Heart left ventricle (tissue), 16 donors: Measurements from ENCODE around the gene PPP1R9B. TPM values are rescaled to one million over a fixed set of nuclear protein-coding genes. Genes with fewer than 3 reads are reported as not detected.
A peak's percentile ranks its signal among the peaks of the same experiment; 100 is the strongest.

Experiments used
- ATAC-seq, 4 donors: fragments of 200-7000 bp; cut with Tn5 transposase; one replicate each; pipeline ENCODE4 v1.9.1; 2020 to 2022; ENCODE audit warnings: moderate library complexity in 4 of 4, mild to moderate bottlenecking in 3 of 4, moderate number of reproducible peaks in 1 of 4
- DNase-seq, 5 donors: peaks; one replicate each; pipeline ENCODE4 v3.0.0-alpha.2; 2020
- H3K27ac ChIP-seq, 12 donors: fragments of 200-600 bp; sonication (generic) in 4 of 12; one replicate each; pipeline versions ENCODE4 v1.5.0 to v1.8.0; 2016 to 2022; ENCODE audit warnings: mild to moderate bottlenecking in 2 of 12
- H3K27me3 ChIP-seq, 9 donors: fragments of 200-600 bp; sonication (generic) in 2 of 9; one replicate each; pipeline versions ENCODE4 v1.5.1 to v1.8.0; 2016 to 2022; ENCODE audit warnings: mild to moderate bottlenecking in 3 of 9
- H3K36me3 ChIP-seq, 9 donors: fragments of 200-600 bp; sonication (generic) in 2 of 9; one replicate each; pipeline versions ENCODE4 v1.5.0 to v1.8.0; 2018 to 2022; ENCODE audit warnings: mild to moderate bottlenecking in 2 of 9
- H3K4me1 ChIP-seq, 12 donors: fragments of 200-600 bp; sonication (generic) in 4 of 12; one replicate each; pipeline versions ENCODE4 v1.5.0 to v1.8.0; 2016 to 2022; ENCODE audit warnings: mild to moderate bottlenecking in 3 of 12
- H3K4me3 ChIP-seq, 12 donors: fragments of 200-600 bp; sonication (generic) in 4 of 12; one replicate each; pipeline versions ENCODE4 v1.5.0 to v1.8.0; 2017 to 2022; ENCODE audit warnings: mild to moderate bottlenecking in 9 of 12, moderate library complexity in 4 of 12
- H3K9me3 ChIP-seq, 12 donors: fragments of 200-600 bp; sonication (generic) in 4 of 12; one replicate each; pipeline versions ENCODE4 v1.5.0 to v1.8.0; 2016 to 2022; ENCODE audit warnings: mild to moderate bottlenecking in 1 of 12
- CTCF ChIP-seq, 12 donors: fragments of 200-600 bp; sonication (generic) in 4 of 12; IDR thresholded peaks; one replicate each; pipeline versions ENCODE4 v1.5.0 to v1.8.0; 2018 to 2022; ENCODE audit warnings: antibody characterized with exemption in 12 of 12, mild to moderate bottlenecking in 5 of 12
- POLR2A ChIP-seq, 2 donors: fragments of 450-650 bp; IDR thresholded peaks; one replicate each; pipeline ENCODE4 v1.6.1; 2017; ENCODE audit warnings: antibody characterized with exemption in 2 of 2, mild to moderate bottlenecking in 2 of 2, moderate library complexity in 2 of 2
- WGBS, 4 donors: extraction: QIAGEN DNeasy Blood & Tissue Kit in 2 of 4; methylation state at CpG; one replicate each; pipeline versions ENCODE4 v1.1.5 to v1.1.7; 2013 to 2018; 5-methylcytosine and 5-hydroxymethylcytosine counted together
- intact Hi-C, 10 donors: fragments of 100-400 bp; cut with DNase I; formaldehyde crosslinking; loops; one replicate each; pipeline versions ENCODE4 v1.11.1 to v1.14.2; 2022
- polyA plus RNA-seq, 2 donors: library from polyadenylated mRNA; stranded (reverse); fragments of 200-250 nt; gene quantifications; one replicate each; pipeline ENCODE4 v1.2.3, GENCODE V29; 2013
- total RNA-seq, 9 donors: library from RNA; depleted of rRNA in 2 of 9; stranded (reverse); fragments of >200 nt in 2 of 9; fragmentation: NEBNext Ultra II Directional in 3 of 9; extraction: Animal tissue kit (Norgen Biotek cat#: 25700) in 3 of 9; gene quantifications; one replicate each; pipeline versions ENCODE4 v1.1.0 to v1.2.4, GENCODE V29; 2016 to 2023
- donor health status: ischemic (EF 13 %, LVEDD 7.1; RV severe dilation, severe dysfunction).
- donor health status: healthy with polysubstance abuse.
- donor health status: DM: no; HTN: yes; CAD: no.
- donor health status: DM: no; HTN: no; CAD: no.
- donor health status: ischemic (EF 25% LVEDD 6.9; RV normal size, moderate dysfunction).
- donor health status: ischemic (EF 25% LVEDD 5.7; RV mildly dilated, moderate dysfunction).
- donor health status: healthy.
- donor health status: DM: yes; HTN: yes; CAD: no.
- donor health status: ischemic (EF 35%, LVEDD 5.7; RV mildly dilated, moderate dysfunction).
- donor health status: nonischemic (EF 11% LVEDD 7.7; RV severe dilation, severe dysfunction).
- donor health status: DM: yes; HTN: yes; CAD: no.
- donor health status: PGD.
- donor health status: ischemic (EF 29% LVEDD 5.4; RV normal size, mild dysfunction).
- donor health status: nonischemic (EF 23%, LVEDD 6.1; RV moderate dilation, normal function).

PPP1R9B gene
- total and polyA plus RNA-seq, 11 donors: 17.0 to 55.9 (median 31.3) TPM

DNA sequence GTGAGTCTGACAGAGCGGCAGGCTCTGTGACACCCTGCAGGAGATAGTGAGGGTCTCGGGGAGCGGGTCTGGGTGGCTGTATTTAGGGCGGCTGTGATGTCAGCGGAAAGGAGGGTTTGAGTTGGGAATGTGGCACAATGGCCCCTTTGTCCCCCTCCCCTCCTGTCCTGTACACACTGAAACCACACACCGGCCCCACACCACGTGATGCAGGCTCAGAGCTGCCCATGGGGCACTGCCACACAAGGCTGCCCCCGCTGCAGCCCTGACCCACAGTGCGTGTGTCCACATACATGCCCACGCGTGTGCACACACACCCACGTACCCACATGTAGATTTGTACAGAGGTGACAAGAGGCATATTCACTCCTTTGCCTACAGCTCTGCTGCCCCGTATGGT lies 30.7 kb upstream of the PPP1R9B start:
- peaks cover 0 to 15% (median 8%) of the 10 kb centered on the region in 9 donors for H3K36me3 ChIP-seq
- H3K4me1 ChIP-seq: peaks cover 0 to 42% (median 28%) of the 10 kb centered on the region in 12 donors
- H3K27ac ChIP-seq: no peak overlapping the region
- DNase-seq (peak in 2 of 5 donors; percentile 17 to 24), ATAC-seq (no peak)
- intact Hi-C loops: loop anchor here in 1 of 10 donors (5.0 kb wide), 1 partner anchor 64 kb away; no protein-coding TSS in a partner anchor
- TF ChIP-seq POLR2A (IDR thresholded peaks at IDR 0.05) (no peak), CTCF (IDR thresholded peaks at IDR 0.05) (no peak)
- H3K9me3 ChIP-seq: no peaks in the 10 kb centered on the region
- no peaks in the 10 kb centered on the region for H3K27me3 ChIP-seq
- H3K4me3 ChIP-seq: no peak overlapping the region
- WGBS, 4 donors: 86 to 95% (median 93%) methylated on average over 9 to 13 of the region's 13 CpGs

- WGBS, 4 donors: 78 to 86% (median 82%) methylated on average over 12 of the region's 12 CpGs
- Histone ChIP-seq H3K36me3 (peaks cover 0 to 9% (median 3%) of the 10 kb centered on the region in 9 donors), H3K27ac (no peak overlapping the region), H3K4me1 (peaks cover 0 to 45% (median 32%) of the 10 kb centered on the region in 12 donors), H3K27me3 (no peaks in the 10 kb centered on the region), H3K9me3 (no peaks in the 10 kb centered on the region), H3K4me3 (peak overlapping the region in 1 of 12 donors; percentile 7)
- ATAC-seq (no peak), DNase-seq (peak in 2 of 5 donors; percentile 18)
- intact Hi-C loops: loop anchor here in 1 of 10 donors (5.0 kb wide), 1 partner anchor 63 kb away; no protein-coding TSS in a partner anchor
- TF ChIP-seq POLR2A (IDR thresholded peaks at IDR 0.05) (no peak), CTCF (IDR thresholded peaks at IDR 0.05) (no peak)
Observed at GRCh38 chr17:50180620-50181019, 30.1 kb upstream of the PPP1R9B start.

DNA sequence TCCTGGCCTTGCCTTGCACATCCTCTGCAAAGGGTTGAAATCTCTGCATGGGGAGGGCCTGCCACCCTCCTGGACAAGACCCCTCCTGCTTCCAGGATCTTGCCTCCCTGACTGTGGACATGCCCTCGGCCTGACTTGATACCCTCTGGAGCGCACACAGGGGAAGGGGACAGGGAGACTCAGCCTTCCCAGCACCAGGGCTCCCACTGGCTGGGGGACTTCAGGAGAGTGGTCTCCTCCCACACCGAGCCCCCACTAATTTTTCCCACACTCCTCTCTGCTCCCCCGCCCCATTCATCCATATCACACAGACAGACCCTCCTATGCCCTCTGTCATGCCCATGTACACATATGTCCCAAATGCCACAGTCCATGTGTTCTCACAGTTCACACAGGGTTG lies 29.6 kb upstream of the PPP1R9B start:
- Histone ChIP-seq H3K4me1 (peaks cover 0 to 45% (median 32%) of the 10 kb centered on the region in 12 donors), H3K27ac (peak overlapping the region in 1 of 12 donors; percentile 31), H3K27me3 (no peaks in the 10 kb centered on the region), H3K9me3 (no peaks in the 10 kb centered on the region), H3K4me3 (no peak overlapping the region), H3K36me3 (peaks cover 0 to 4% (median 0%) of the 10 kb centered on the region in 9 donors)
- ATAC-seq (no peak), DNase-seq (peak in 3 of 5 donors; percentile 6 to 40 (median 18))
- intact Hi-C loops: loop anchor here in 1 of 10 donors (5.0 kb wide), 1 partner anchor 63 kb away; no protein-coding TSS in a partner anchor
- no peak for TF ChIP-seq CTCF (IDR thresholded peaks at IDR 0.05)
- no peak for TF ChIP-seq POLR2A (IDR thresholded peaks at IDR 0.05)
- 93 to 100% (median 96%) methylated on average over 4 of the region's 4 CpGs for WGBS, 4 donors

DNA sequence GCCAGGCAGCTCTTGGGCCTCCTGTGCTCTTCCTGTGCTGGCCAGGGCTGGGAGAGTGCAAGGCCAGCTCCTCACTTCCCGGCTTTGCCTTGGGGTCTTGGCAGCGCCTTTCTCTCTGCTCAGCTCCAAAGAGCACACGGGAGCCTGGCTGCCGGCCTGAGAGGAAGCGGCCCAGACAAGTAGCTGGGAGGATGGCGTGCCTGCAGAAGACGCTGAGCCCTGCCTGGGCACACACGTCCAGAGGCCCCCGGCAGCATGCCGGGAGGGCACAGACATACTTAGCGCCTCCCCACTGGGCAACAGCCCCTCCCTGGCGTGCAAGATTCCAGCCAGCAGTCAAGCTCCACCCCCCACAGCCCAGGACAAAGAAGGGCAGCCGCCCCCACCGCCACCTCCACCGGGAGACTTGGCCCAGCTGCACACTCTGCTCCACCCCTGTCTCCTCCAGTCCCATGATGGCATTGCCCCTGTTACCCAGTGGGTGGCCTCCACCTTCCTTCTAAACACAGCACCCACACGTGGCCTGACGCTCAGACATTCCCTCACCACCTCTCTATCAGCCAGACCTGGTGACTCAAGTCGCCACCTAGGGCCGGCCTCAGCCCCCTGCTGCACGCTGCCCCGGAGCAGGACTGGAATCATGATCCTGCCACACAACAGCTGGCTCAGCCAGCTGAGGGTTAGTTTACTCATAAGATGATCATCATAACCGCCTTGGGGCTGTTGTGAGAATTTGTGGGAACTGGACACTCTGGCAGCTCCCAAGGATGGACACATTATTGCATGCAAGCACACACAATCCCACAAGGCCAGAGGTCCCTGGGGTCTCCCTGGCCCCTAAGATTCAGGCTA lies 27.7 kb upstream of the PPP1R9B start:
- no peaks in the 10 kb centered on the region for H3K36me3 ChIP-seq
- ATAC-seq (peak; percentile 83 to 89 (median 87)), DNase-seq (peak; percentile 87 to 92 (median 89))
- intact Hi-C loops: loop anchor here in 2 of 10 donors (5.0 kb wide), 2 partner anchors 66 to 76 kb away; no protein-coding TSS in a partner anchor
- peak in 1 of 2 donors; percentile 39 for TF ChIP-seq POLR2A (IDR thresholded peaks at IDR 0.05)
- TF ChIP-seq CTCF (IDR thresholded peaks at IDR 0.05): peak; percentile 33 to 72 (median 52)
- peak overlapping the region; percentile 39 to 95 (median 84) for H3K27ac ChIP-seq
- no peaks in the 10 kb centered on the region for H3K9me3 ChIP-seq
- WGBS, 4 donors: 3 to 12% (median 8%) methylated on average over 11 to 22 of the region's 22 CpGs
- no peaks in the 10 kb centered on the region for H3K27me3 ChIP-seq
- peak overlapping the region in 8 of 12 donors; percentile 10 to 31 (median 14) for H3K4me3 ChIP-seq
- H3K4me1 ChIP-seq: peaks cover 0 to 56% (median 36%) of the 10 kb centered on the region in 12 donors
